ENCODE measurements around the gene SIM2. TPM values are rescaled to one million over a fixed set of nuclear protein-coding genes. Genes with fewer than 3 reads are reported as not detected.

Gene SIM2
- total RNA-seq, 1 donor from 2014 or later = not detected

- TF ChIP-seq CTCF (IDR thresholded peaks at IDR 0.05; ENCODE audit: borderline replicate concordance) = no peak
- intact Hi-C loops (cut with micrococcal nuclease) = no loop called here
- no peak for DNase-seq
- Histone ChIP-seq H3K4me3 (no peak overlapping the region), H3K9me3 (replicated peaks) (peaks cover 4% of the 10 kb centered on the region), H3K27ac (replicated peaks) (no peak overlapping the region), H3K36me3 (no peaks in the 10 kb centered on the region), H3K4me1 (no peaks in the 10 kb centered on the region), H3K27me3 (ENCODE audit: low read depth) (peaks cover 80% of the 10 kb centered on the region)
These were observed 35.7 kb downstream of the SIM2 start for GRCh38 chr21:36734367-36735200.

GRCh38 chr21:36735201-36735515, 36.2 kb downstream of the SIM2 start:
- no peak for TF ChIP-seq CTCF (IDR thresholded peaks at IDR 0.05; ENCODE audit: borderline replicate concordance)
- DNase-seq = no peak
- H3K4me1 ChIP-seq = no peaks in the 10 kb centered on the region

GRCh38 chr21:36735724-36736320, 36.9 kb downstream of the SIM2 start:
- Histone ChIP-seq H3K27ac (replicated peaks) (no peak overlapping the region), H3K9me3 (replicated peaks) (peaks cover 4% of the 10 kb centered on the region), H3K27me3 (ENCODE audit: low read depth) (peaks cover 68% of the 10 kb centered on the region), H3K4me1 (no peaks in the 10 kb centered on the region), H3K4me3 (no peak overlapping the region), H3K36me3 (no peaks in the 10 kb centered on the region)
- DNase-seq = no peak
- no peak for TF ChIP-seq CTCF (IDR thresholded peaks at IDR 0.05; ENCODE audit: borderline replicate concordance)
- intact Hi-C loops (cut with micrococcal nuclease) = no loop called here

More at GRCh38 chr21:36735201-36735515, 36.2 kb downstream of the SIM2 start:
- intact Hi-C loops (cut with micrococcal nuclease) = no loop called here
- Histone ChIP-seq H3K4me3 (no peak overlapping the region), H3K27ac (replicated peaks) (no peak overlapping the region), H3K27me3 (ENCODE audit: low read depth) (peaks cover 75% of the 10 kb centered on the region), H3K36me3 (no peaks in the 10 kb centered on the region), H3K9me3 (replicated peaks) (peaks cover 4% of the 10 kb centered on the region)

GRCh38 chr21:36738489-36739126, 39.7 kb downstream of the SIM2 start:
- no peaks in the 10 kb centered on the region for H3K36me3 ChIP-seq
- peaks cover 4% of the 10 kb centered on the region for H3K9me3 ChIP-seq (replicated peaks)
- DNase-seq = no peak
- no peaks in the 10 kb centered on the region for H3K4me1 ChIP-seq
- TF ChIP-seq CTCF (IDR thresholded peaks at IDR 0.05; ENCODE audit: borderline replicate concordance) = no peak
- intact Hi-C loops (cut with micrococcal nuclease) = no loop called here
- peaks cover 42% of the 10 kb centered on the region for H3K27me3 ChIP-seq (ENCODE audit: low read depth)
- H3K4me3 ChIP-seq = no peak overlapping the region
- no peak overlapping the region for H3K27ac ChIP-seq (replicated peaks)

GRCh38 chr21:36741506-36741905, 42.6 kb downstream of the SIM2 start:
- Histone ChIP-seq H3K36me3 (no peaks in the 10 kb centered on the region), H3K4me3 (no peak overlapping the region), H3K27me3 (ENCODE audit: low read depth) (peaks cover 25% of the 10 kb centered on the region), H3K4me1 (peaks cover 5% of the 10 kb centered on the region), H3K27ac (replicated peaks) (no peak overlapping the region), H3K9me3 (replicated peaks) (no peaks in the 10 kb centered on the region)
- peak; percentile 31 for DNase-seq
- intact Hi-C loops (cut with micrococcal nuclease) = loop anchor here (10.0 kb wide), 2 partner anchors 113 to 173 kb away; no protein-coding TSS in a partner anchor
- TF ChIP-seq CTCF (IDR thresholded peaks at IDR 0.05; ENCODE audit: borderline replicate concordance) = no peak

Data from left ventricle myocardium inferior (tissue), 1 donor.